Activated T-cell treated with anti-CD3 and anti-CD28 coated beads, Interleukin-2, amount 50 U/mL, for 4 hours (primary cell): ENCODE results near the gene WDFY3. TPM values are rescaled to one million over a fixed set of nuclear protein-coding genes. Genes with fewer than 3 reads are reported as not detected.

Experiments
- ATAC-seq, 2 donors: fragments of 200-7000 bp; cut with Tn5 transposase; one replicate each; pipeline ENCODE4 v1.10.0; 2021
- DNase-seq: peaks from one replicate; pipeline ENCODE4 v3.0.0-alpha.2; 2020
- H3K27me3 Mint-ChIP-seq: one replicate; pipeline ENCODE4 v1.8.0; 2021; ENCODE audit warnings: low read depth, mixed read lengths
- H3K36me3 Mint-ChIP-seq: one replicate; pipeline ENCODE4 v1.8.0; 2022; ENCODE audit warnings: mixed read lengths; ENCODE audit not compliant: insufficient read depth
- H3K4me1 Mint-ChIP-seq: one replicate; pipeline ENCODE4 v1.8.0; 2021; ENCODE audit warnings: low read depth, mixed read lengths
- H3K4me3 Mint-ChIP-seq: one replicate; pipeline ENCODE4 v1.8.0; 2021; ENCODE audit warnings: mild to moderate bottlenecking, moderate library complexity, mixed read lengths
- H3K9me3 Mint-ChIP-seq: one replicate; pipeline ENCODE4 v1.8.0; 2021; ENCODE audit warnings: mixed read lengths
- total RNA-seq, 3 donors: library from RNA; stranded (reverse); gene quantifications; one replicate each; pipeline ENCODE4 v1.2.1, GENCODE V29; 2021

Gene WDFY3
- total RNA-seq, 3 donors from 2014 or later: 0.30 to 0.74 (median 0.30) TPM

DNA sequence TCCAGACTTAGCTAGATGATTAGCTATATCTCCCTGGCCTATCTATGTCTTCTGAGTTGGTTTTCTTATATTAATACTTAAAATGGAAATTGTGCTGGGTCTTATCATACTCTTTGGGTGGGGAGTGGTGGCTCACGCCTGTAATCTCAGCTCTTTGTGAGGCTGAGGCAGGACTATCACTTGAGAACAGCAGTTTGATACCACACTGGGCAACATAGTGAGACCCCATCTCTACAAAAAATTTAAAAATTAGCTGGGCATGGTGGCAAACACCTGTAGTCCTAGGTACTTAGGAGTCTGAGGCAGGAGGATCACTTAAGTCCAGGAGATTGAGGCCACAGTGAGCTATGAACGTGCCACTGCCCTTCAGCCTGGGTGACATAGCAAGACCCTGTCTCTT lies 30.4 kb downstream of the WDFY3 start:
- ATAC-seq: no peak

GRCh38 chr4:84932462-84932861 lies 34.0 kb downstream of the WDFY3 start:
- Mint-ChIP-seq H3K36me3 (no peaks in the 10 kb centered on the region), H3K4me3 (no peak overlapping the region), H3K9me3 (no peaks in the 10 kb centered on the region), H3K27me3 (peaks cover 3% of the 10 kb centered on the region), H3K4me1 (no peaks in the 10 kb centered on the region)
- no peak for DNase-seq
- ATAC-seq: no peak

More for the DNA sequence above, 30.4 kb downstream of the WDFY3 start:
- Mint-ChIP-seq H3K4me3 (no peak overlapping the region), H3K36me3 (no peaks in the 10 kb centered on the region), H3K27me3 (peaks cover 3% of the 10 kb centered on the region), H3K4me1 (no peaks in the 10 kb centered on the region), H3K9me3 (peaks cover 12% of the 10 kb centered on the region)
- no peak for DNase-seq

DNA sequence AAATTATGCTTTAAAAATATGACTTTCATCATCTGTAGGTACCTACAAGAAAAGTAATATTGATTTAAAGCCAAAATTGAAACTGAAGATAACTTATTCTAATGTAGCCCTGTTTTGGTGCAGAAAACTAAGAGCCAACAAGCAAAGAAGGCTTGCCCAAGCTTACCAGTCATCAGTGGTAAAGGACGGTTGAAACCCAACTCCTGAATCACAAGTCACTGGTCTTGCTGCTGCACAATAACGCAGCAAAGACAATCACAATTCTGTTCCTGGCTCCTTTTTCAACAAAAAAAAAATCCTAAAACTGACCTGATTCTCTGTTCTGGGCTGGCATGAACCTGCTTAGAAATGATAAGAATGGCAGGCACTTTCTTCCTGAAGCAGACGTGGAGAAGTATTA lies 34.5 kb downstream of the WDFY3 start:
- Mint-ChIP-seq H3K36me3 (no peaks in the 10 kb centered on the region), H3K9me3 (no peaks in the 10 kb centered on the region)
- ATAC-seq: no peak

DNA sequence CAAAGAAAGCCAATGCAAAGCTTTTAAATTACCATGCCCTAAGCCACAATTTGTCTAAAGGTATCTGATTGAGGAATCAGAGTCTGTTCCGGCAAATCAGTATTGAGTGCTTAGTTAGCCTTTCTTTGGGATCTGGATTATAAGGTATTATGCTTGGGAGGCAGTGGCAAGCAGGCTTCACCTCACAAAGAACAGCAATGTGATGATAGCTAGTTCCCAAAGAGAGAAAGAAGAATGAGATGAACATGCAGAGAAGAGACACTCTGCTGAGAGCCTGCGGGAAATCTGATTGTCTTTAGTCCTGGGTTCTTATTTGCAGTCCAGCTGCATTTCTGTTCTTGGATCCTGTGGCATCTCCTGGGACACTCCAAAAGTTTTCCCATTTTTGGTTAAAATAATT lies 35.2 kb downstream of the WDFY3 start:
- ATAC-seq: no peak
- Mint-ChIP-seq H3K9me3 (no peaks in the 10 kb centered on the region), H3K27me3 (no peaks in the 10 kb centered on the region), H3K4me1 (no peaks in the 10 kb centered on the region), H3K36me3 (no peaks in the 10 kb centered on the region), H3K4me3 (no peak overlapping the region)
- no peak for DNase-seq

More for the DNA sequence above, 34.5 kb downstream of the WDFY3 start:
- Mint-ChIP-seq H3K4me1 (no peaks in the 10 kb centered on the region), H3K4me3 (no peak overlapping the region), H3K27me3 (peaks cover 3% of the 10 kb centered on the region)
- no peak for DNase-seq

GRCh38 chr4:84928089-84928488 lies 38.4 kb downstream of the WDFY3 start:
- DNase-seq (no peak), ATAC-seq (no peak)
- no peaks in the 10 kb centered on the region for H3K4me1 Mint-ChIP-seq
- H3K36me3 Mint-ChIP-seq: no peaks in the 10 kb centered on the region
- no peaks in the 10 kb centered on the region for H3K27me3 Mint-ChIP-seq
- no peak overlapping the region for H3K4me3 Mint-ChIP-seq
- no peaks in the 10 kb centered on the region for H3K9me3 Mint-ChIP-seq

GRCh38 chr4:84927428-84927827 lies 39.1 kb downstream of the WDFY3 start:
- Mint-ChIP-seq H3K27me3 (no peaks in the 10 kb centered on the region), H3K4me3 (no peak overlapping the region), H3K4me1 (no peaks in the 10 kb centered on the region), H3K36me3 (no peaks in the 10 kb centered on the region), H3K9me3 (no peaks in the 10 kb centered on the region)
- ATAC-seq (no peak), DNase-seq (no peak)

DNA sequence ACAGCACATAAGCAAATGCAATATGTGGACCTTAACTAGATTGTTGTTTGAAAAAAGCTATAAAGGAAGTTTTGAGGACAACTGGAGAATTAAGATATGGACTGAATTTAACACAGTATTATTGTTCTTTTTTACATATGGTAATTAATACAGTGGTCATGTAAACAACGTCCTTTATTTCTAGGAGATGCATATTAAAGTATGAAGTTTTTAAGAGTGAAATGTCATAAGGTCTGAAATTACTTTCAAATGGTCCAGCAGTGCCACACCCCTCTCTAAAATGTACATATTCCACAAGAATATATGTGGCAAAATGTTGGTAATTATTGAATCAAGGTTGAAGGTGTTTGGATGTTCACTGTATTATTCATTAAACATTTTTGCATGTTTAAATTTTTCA lies 40.9 kb downstream of the WDFY3 start:
- Mint-ChIP-seq H3K4me1 (no peaks in the 10 kb centered on the region), H3K9me3 (no peaks in the 10 kb centered on the region), H3K27me3 (no peaks in the 10 kb centered on the region), H3K4me3 (no peak overlapping the region), H3K36me3 (no peaks in the 10 kb centered on the region)
- DNase-seq (no peak), ATAC-seq (no peak)

DNA sequence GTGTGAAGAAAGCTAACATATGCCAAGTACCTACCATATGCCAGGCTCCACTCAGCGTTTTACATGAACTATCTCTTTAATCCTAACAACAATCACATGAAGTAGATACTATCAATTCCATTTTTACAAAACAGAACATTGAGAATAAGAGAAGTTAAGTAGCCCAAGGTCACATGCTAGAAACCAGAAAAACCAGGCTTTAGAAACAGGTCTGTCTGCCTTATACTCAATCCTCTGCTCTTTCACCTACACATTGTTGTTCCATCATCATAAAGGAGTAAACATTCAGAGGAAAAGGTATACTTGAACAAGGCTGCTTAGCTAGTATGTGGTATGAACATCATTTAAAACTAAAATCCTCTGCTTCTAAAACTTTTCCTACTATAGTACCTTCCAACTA lies 42.1 kb downstream of the WDFY3 start:
- Mint-ChIP-seq H3K9me3 (no peaks in the 10 kb centered on the region), H3K4me1 (no peaks in the 10 kb centered on the region), H3K27me3 (no peaks in the 10 kb centered on the region), H3K36me3 (no peaks in the 10 kb centered on the region), H3K4me3 (no peak overlapping the region)
- ATAC-seq (no peak), DNase-seq (no peak)

GRCh38 chr4:84920617-84921016 lies 45.9 kb downstream of the WDFY3 start:
- H3K36me3 Mint-ChIP-seq: no peaks in the 10 kb centered on the region
- H3K9me3 Mint-ChIP-seq: no peaks in the 10 kb centered on the region
- no peak for ATAC-seq
- no peak overlapping the region for H3K4me3 Mint-ChIP-seq
- no peak for DNase-seq
- no peaks in the 10 kb centered on the region for H3K27me3 Mint-ChIP-seq
- H3K4me1 Mint-ChIP-seq: no peaks in the 10 kb centered on the region

DNA sequence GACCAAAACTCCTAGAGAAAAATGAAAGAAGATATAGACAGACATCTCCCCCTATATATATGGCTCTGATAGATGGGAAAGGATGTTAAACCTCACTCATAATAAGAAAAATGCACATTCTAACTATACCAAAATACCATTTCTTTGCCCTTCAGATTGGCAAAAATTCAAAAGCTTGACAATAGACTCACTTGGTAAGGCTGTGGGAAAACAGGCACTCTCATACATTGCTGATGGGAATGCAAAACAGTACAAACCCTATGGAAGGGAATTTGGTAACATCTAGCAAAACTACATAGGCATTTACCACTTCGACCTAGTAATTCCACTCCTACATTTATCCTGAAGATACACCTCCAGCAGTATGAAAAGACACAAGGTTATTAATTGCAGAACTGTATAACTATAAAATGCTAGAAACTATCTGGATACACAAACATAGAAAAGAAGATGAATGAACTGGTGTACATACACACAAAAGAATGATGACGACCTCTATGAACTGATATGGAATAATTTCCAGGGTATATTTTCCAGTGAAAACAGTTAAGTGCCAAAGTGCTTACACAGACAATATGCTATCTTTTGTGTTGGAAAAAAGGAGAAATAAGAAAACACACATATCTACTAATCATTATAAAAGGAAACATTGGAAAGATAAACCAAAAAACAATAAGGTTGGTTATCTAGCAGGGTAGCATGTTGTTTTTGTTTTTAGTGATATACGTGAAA lies 48.5 kb downstream of the WDFY3 start:
- H3K27me3 Mint-ChIP-seq: no peaks in the 10 kb centered on the region
- ATAC-seq: no peak
- no peak for DNase-seq
- H3K4me1 Mint-ChIP-seq: no peaks in the 10 kb centered on the region
- no peaks in the 10 kb centered on the region for H3K36me3 Mint-ChIP-seq
- no peaks in the 10 kb centered on the region for H3K9me3 Mint-ChIP-seq
- H3K4me3 Mint-ChIP-seq: no peak overlapping the region

DNA sequence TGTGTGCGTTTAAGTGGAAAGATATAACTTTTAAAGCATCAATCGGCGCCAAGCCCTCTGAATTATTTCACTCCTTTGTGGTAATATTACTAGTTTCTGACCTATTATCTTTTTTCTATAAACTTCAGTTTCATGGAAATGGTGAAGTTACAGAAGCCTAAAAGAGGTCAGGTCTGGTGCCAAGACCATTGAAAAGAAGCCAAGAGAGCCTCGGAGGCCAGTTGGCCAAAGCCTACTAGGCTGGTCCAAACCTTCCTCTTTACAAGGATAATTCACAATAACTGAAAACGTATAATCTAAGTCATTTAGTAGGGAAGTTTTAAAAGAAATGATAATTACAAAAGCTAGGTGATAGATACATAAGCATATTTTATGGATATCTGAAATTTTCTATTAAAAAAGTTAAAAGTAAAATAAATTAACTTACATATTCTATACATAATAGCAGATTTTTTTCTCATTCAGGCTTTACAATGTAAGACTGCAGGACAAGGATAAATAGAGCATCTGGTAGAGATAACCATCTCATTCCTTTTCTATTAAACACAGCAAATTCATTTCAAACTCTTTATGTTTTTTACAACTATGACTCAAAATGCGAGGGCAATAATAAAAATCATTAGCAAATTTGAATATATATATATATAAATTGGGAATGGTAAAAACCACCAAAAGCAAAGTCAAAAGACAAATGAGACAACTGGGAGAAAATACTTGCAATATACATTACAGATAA lies 49.2 kb downstream of the WDFY3 start:
- H3K9me3 Mint-ChIP-seq: no peaks in the 10 kb centered on the region
- H3K4me3 Mint-ChIP-seq: no peak overlapping the region
- DNase-seq: no peak
- H3K27me3 Mint-ChIP-seq: no peaks in the 10 kb centered on the region
- H3K36me3 Mint-ChIP-seq: no peaks in the 10 kb centered on the region
- H3K4me1 Mint-ChIP-seq: no peaks in the 10 kb centered on the region
- ATAC-seq: no peak

- Mint-ChIP-seq H3K27me3 (no peaks in the 10 kb centered on the region), H3K4me1 (no peaks in the 10 kb centered on the region), H3K9me3 (no peaks in the 10 kb centered on the region), H3K36me3 (no peaks in the 10 kb centered on the region), H3K4me3 (no peak overlapping the region)
- DNase-seq: no peak
- no peak for ATAC-seq
Observed at GRCh38 chr4:84916227-84916626, 50.3 kb downstream of the WDFY3 start.

DNA sequence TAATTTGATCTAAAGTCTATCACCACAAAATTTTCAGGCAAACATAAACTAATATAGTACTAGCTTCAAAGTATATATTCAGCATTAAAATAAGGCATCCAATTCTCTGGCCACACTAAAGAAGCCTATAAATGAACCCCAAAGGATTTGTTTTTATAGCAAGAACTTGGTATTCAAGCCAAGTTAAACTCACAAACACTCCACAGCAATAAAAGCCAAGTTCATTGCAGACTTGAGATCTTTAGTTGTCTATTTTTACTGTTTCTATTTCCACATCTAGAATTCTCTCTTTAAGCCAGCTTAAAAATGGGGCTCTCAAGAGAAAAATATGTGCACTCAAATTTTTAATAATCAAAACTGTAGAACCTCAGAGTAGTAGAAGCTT lies 51.1 kb downstream of the WDFY3 start:
- DNase-seq: no peak
- H3K36me3 Mint-ChIP-seq: no peaks in the 10 kb centered on the region
- no peaks in the 10 kb centered on the region for H3K27me3 Mint-ChIP-seq
- no peaks in the 10 kb centered on the region for H3K4me1 Mint-ChIP-seq
- no peak for ATAC-seq
- no peak overlapping the region for H3K4me3 Mint-ChIP-seq
- no peaks in the 10 kb centered on the region for H3K9me3 Mint-ChIP-seq

DNA sequence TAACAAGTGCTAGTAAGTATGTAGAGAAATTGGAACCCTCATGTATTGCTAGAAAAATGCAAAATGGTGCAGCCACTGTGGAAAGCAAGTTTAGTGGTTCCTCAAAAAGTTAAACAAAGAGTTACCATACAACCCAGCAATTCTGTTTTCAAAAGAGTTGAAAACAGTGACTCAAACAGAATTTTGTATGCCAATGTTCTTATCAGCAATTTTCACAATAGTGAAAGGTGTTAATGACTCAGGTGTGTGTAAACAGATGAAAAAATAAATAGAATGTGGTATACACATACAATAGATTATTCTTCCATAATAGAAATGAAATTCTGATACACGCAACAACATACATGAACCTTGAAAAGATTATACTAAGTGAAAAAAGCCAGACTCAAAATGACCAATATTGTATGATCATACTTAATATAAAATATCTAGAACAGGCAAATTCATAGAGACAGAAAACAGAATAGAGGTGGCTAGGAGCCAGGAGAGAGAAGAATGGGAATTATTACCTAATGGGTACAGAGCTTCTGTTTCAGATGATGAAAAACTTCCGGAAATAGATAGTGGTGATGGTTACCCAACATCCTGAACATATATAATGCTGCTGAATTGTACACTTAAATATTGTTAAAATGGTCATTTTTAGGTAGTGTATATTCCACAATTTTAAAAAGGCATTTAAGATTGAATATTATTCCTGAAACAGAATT lies 51.6 kb downstream of the WDFY3 start:
- H3K4me1 Mint-ChIP-seq: no peaks in the 10 kb centered on the region
- ATAC-seq (no peak), DNase-seq (no peak)
- H3K4me3 Mint-ChIP-seq: no peak overlapping the region
- H3K9me3 Mint-ChIP-seq: no peaks in the 10 kb centered on the region
- no peaks in the 10 kb centered on the region for H3K27me3 Mint-ChIP-seq
- H3K36me3 Mint-ChIP-seq: no peaks in the 10 kb centered on the region

DNA sequence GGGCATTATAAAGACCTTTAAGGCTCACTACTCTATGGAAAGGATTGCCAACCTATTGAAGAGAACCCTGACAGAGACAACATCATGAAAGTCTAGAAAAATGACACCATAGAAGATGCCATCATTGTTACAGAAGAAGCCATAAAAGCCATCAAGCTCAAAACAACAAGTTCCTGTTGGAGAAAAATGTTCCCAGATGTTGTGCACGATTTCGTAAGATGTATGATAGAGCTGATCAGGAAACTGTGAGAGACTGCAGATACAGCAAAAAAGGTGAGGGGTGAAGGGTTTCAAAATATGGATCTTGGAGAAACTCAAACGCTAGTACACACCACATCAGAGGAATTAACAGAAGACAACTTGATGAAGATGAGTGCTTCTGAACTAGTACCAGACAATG lies 53.3 kb downstream of the WDFY3 start:
- no peak for DNase-seq
- Mint-ChIP-seq H3K4me3 (no peak overlapping the region), H3K36me3 (no peaks in the 10 kb centered on the region), H3K9me3 (no peaks in the 10 kb centered on the region), H3K27me3 (no peaks in the 10 kb centered on the region), H3K4me1 (no peaks in the 10 kb centered on the region)
- no peak for ATAC-seq
